CD4-positive, alpha-beta T cell (primary cell): ENCODE results near the gene SLC1A2. TPM values are rescaled to one million over a fixed set of nuclear protein-coding genes. Genes with fewer than 3 reads are reported as not detected.

Experiments used
- ATAC-seq: fragments of 200-7000 bp; cut with Tn5 transposase; one replicate; pipeline ENCODE4 v1.10.0; 2022; ENCODE audit warnings: mild to moderate bottlenecking; ENCODE audit not compliant: poor library complexity
- CTCF ChIA-PET: fragments of 350-600 bp; sonication (Branson Sonifier 250); formaldehyde crosslinking; loops from one replicate; lab custom pipeline; 2021; ENCODE audit warnings: antibody characterized with exemption, inconsistent platforms; lab: Charles Lee
- POLR2A ChIA-PET: fragments of 350-600 bp; sonication (Branson Sonifier 250); formaldehyde crosslinking; loops from one replicate; lab custom pipeline; 2021; ENCODE audit warnings: antibody characterized with exemption, inconsistent platforms; lab: Charles Lee
- DNase-seq, 14 experiments: peaks; one replicate each; pipeline ENCODE4 v3.0.0-alpha.2; 2013 to 2020; ENCODE audit warnings: mixed read lengths in 2 of 14
- H3K27ac ChIP-seq, 2 donors: one replicate each; pipeline versions ENCODE4 v1.5.1 to v1.7.0; 2013; ENCODE audit warnings: low read length in 2 of 2, low read depth in 1 of 2, mild to moderate bottlenecking in 1 of 2
- H3K27me3 ChIP-seq, 2 experiments: 1 replicate in 1 of 2; 2 replicates in 1 of 2; pipeline versions ENCODE4 v1.6.1 to v1.7.0; 2013; ENCODE audit warnings: low read length in 2 of 2, control low read depth in 1 of 2, mild to moderate bottlenecking in 1 of 2, moderate library complexity in 1 of 2; ENCODE audit not compliant: insufficient read depth in 2 of 2, control insufficient read depth in 1 of 2
- H3K36me3 ChIP-seq: one replicate; pipeline ENCODE4 v1.6.1; 2013; ENCODE audit warnings: low read length, control low read depth; ENCODE audit not compliant: insufficient read depth
- H3K4me1 ChIP-seq: one replicate; pipeline ENCODE4 v1.6.1; 2013; ENCODE audit warnings: low read length, control low read depth; ENCODE audit not compliant: insufficient read depth
- H3K4me3 ChIP-seq: one replicate; pipeline ENCODE4 v1.5.1; 2013; ENCODE audit warnings: mild to moderate bottlenecking, low read length, moderate library complexity
- H3K9me3 ChIP-seq, 2 experiments: 1 replicate in 1 of 2; 2 replicates in 1 of 2; pipeline versions ENCODE4 v1.6.1 to v1.7.0; 2013; ENCODE audit warnings: low read length in 2 of 2, mild to moderate bottlenecking in 2 of 2, control low read depth in 1 of 2, moderate library complexity in 1 of 2; ENCODE audit not compliant: control insufficient read depth in 1 of 2, insufficient read depth in 1 of 2
- H3K27ac Mint-ChIP-seq: one replicate; pipeline ENCODE4 v1.8.0; 2020; ENCODE audit warnings: mixed read lengths
- H3K27me3 Mint-ChIP-seq: one replicate; pipeline ENCODE4 v1.8.0; 2021; ENCODE audit warnings: mixed read lengths
- H3K36me3 Mint-ChIP-seq: one replicate; pipeline ENCODE4 v1.8.0; 2021; ENCODE audit warnings: low read depth, mixed read lengths
- H3K4me1 Mint-ChIP-seq: one replicate; pipeline ENCODE4 v1.8.0; 2021; ENCODE audit warnings: low read depth, mixed read lengths
- H3K4me3 Mint-ChIP-seq: one replicate; pipeline ENCODE4 v1.8.0; 2020; ENCODE audit warnings: mild to moderate bottlenecking, mixed read lengths
- H3K9me3 Mint-ChIP-seq: one replicate; pipeline ENCODE4 v1.8.0; 2020; ENCODE audit warnings: mixed read lengths
- intact Hi-C, 2 experiments: fragments of 100-400 bp; cut with DNase I in 1 of 2; cut with micrococcal nuclease in 1 of 2; formaldehyde crosslinking; loops; one replicate each; pipeline versions ENCODE4 v1.15.1 to v1.9.0; 2023 to 2025; cut with DNase I, micrococcal nuclease
- total RNA-seq, 174 experiments: library from RNA in 2 of 174; stranded (reverse) in 2 of 174; gene quantifications; one replicate each; pipeline ENCODE4 v1.2.3 and lab custom pipeline; 2021 to 2026
- TF ChIP-seq, protein P1 (sequence below): fragments of 200-600 bp; IDR thresholded peaks from one replicate; pipeline ENCODE4 v1.8.0; 2022; ENCODE audit warnings: antibody characterized with exemption, mild to moderate bottlenecking

Gene SLC1A2
- total RNA-seq, 2 experiments from 2014 or later: not detected

GRCh38 chr11:35237351-35237750, 182.0 kb downstream of the SLC1A2 start:
- Histone ChIP-seq H3K4me1 (peaks cover 46% of the 10 kb centered on the region), H3K27ac (no peak overlapping the region), H3K4me3 (no peak overlapping the region), H3K27me3 (no peaks in the 10 kb centered on the region), H3K36me3 (peaks cover under 1% of the 10 kb centered on the region), H3K9me3 (peaks cover 5 to 13% of the 10 kb centered on the region in 2 experiments)
- Mint-ChIP-seq H3K27me3 (no peaks in the 10 kb centered on the region), H3K4me1 (peaks cover 85% of the 10 kb centered on the region), H3K27ac (peak overlapping the region; percentile 77), H3K9me3 (peaks cover 19% of the 10 kb centered on the region), H3K36me3 (peaks cover 38% of the 10 kb centered on the region), H3K4me3 (no peak overlapping the region)
- DNase-seq (peak in 1 of 14 experiments; percentile 8), ATAC-seq (no peak)
- intact Hi-C loops: loop anchor here (5.0 kb wide), 4 partner anchors 70 to 150 kb away; no protein-coding TSS in a partner anchor
- TF ChIP-seq, protein P1, sequence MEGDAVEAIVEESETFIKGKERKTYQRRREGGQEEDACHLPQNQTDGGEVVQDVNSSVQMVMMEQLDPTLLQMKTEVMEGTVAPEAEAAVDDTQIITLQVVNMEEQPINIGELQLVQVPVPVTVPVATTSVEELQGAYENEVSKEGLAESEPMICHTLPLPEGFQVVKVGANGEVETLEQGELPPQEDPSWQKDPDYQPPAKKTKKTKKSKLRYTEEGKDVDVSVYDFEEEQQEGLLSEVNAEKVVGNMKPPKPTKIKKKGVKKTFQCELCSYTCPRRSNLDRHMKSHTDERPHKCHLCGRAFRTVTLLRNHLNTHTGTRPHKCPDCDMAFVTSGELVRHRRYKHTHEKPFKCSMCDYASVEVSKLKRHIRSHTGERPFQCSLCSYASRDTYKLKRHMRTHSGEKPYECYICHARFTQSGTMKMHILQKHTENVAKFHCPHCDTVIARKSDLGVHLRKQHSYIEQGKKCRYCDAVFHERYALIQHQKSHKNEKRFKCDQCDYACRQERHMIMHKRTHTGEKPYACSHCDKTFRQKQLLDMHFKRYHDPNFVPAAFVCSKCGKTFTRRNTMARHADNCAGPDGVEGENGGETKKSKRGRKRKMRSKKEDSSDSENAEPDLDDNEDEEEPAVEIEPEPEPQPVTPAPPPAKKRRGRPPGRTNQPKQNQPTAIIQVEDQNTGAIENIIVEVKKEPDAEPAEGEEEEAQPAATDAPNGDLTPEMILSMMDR: no peak
- CTCF ChIA-PET: interaction anchor here (0.7 to 1.5 kb wide), 4 partner anchors 9 to 193 kb away, joined by 3 to 4 read pairs (median 4); no protein-coding TSS in a partner anchor
- POLR2A ChIA-PET: interaction anchor here (0.6 to 5.4 kb wide), 3 partner anchors 9 to 320 kb away, joined by 3 to 44 read pairs (median 3); no protein-coding TSS in a partner anchor

GRCh38 chr11:35236667-35237003, 182.7 kb downstream of the SLC1A2 start:
- DNase-seq: peak in 2 of 14 experiments; percentile 28 to 50
- TF ChIP-seq, protein P1: no peak
- peaks cover 19% of the 10 kb centered on the region for H3K9me3 Mint-ChIP-seq
- intact Hi-C loops: loop anchor here (1.0 to 5.0 kb wide), 5 partner anchors 11 to 151 kb away; no protein-coding TSS in a partner anchor
- H3K27ac Mint-ChIP-seq: peak overlapping the region; percentile 77
- peaks cover 43% of the 10 kb centered on the region for H3K4me1 ChIP-seq
- H3K9me3 ChIP-seq: peaks cover 5 to 13% of the 10 kb centered on the region in 2 experiments
- peak overlapping the region; percentile 16 for H3K4me3 Mint-ChIP-seq
- peaks cover 8% of the 10 kb centered on the region for H3K36me3 ChIP-seq
- POLR2A ChIA-PET: interaction anchor here (0.7 to 5.4 kb wide), 9 partner anchors 10 to 320 kb away, joined by 3 to 44 read pairs (median 3); no protein-coding TSS in a partner anchor
- no peak overlapping the region for H3K4me3 ChIP-seq
- H3K27ac ChIP-seq: no peak overlapping the region
- no peaks in the 10 kb centered on the region for H3K27me3 Mint-ChIP-seq
- CTCF ChIA-PET: interaction anchor here (1.0 to 1.4 kb wide), 2 partner anchors 69 to 201 kb away, joined by 3 to 6 read pairs; no protein-coding TSS in a partner anchor
- H3K27me3 ChIP-seq: no peaks in the 10 kb centered on the region
- H3K4me1 Mint-ChIP-seq: peaks cover 80% of the 10 kb centered on the region
- peaks cover 45% of the 10 kb centered on the region for H3K36me3 Mint-ChIP-seq
- no peak for ATAC-seq

DNA sequence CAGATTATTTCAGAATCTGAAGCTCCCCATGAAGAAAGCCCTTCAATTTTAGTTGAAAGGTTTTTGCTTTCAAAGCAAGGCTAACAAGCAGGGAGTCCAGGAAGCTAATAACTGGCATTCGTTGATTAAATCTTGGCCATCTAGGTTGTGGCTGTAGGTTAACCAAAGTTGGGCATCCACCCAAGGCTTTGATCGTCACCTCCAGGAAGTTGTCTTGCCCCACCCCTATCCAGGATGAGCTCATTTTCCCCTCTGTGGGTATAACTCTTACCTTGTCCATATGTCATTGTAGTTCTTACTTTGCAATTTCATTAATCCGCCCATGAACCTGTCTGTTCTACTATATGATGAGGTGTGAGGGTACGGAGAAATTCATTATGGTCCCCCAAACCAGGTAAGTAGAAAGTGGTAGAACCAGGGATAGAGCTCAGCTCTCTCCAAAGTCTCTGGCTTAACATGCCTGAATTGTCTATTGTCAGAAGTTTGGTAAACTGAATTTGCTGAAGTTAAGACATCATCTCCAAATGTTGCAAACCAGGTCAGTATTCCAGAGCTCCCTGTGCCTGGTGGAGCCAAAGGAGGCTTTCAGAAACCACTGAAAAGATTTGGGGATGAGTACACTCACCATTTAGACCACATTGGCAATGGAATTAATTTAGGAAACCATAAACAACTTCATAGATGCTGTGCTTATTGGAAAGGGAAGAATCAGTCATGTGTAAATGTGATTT, 183.3 kb downstream of the SLC1A2 start:
- H3K4me1 ChIP-seq: peaks cover 38% of the 10 kb centered on the region
- H3K4me3 ChIP-seq: no peak overlapping the region

More for the DNA sequence above, 183.3 kb downstream of the SLC1A2 start:
- peak; percentile 88 for ATAC-seq
- intact Hi-C loops: loop anchor here (1.0 to 5.0 kb wide), 5 partner anchors 11 to 151 kb away; no protein-coding TSS in a partner anchor
- Mint-ChIP-seq H3K4me1 (peaks cover 76% of the 10 kb centered on the region), H3K9me3 (peaks cover 19% of the 10 kb centered on the region), H3K27me3 (no peaks in the 10 kb centered on the region), H3K36me3 (peaks cover 50% of the 10 kb centered on the region), H3K4me3 (peak overlapping the region; percentile 72), H3K27ac (peak overlapping the region; percentile 77)
- Histone ChIP-seq H3K27ac (no peak overlapping the region), H3K27me3 (no peaks in the 10 kb centered on the region), H3K36me3 (peaks cover 13% of the 10 kb centered on the region), H3K9me3 (peaks cover 5 to 13% of the 10 kb centered on the region in 2 experiments)
- TF ChIP-seq, protein P1: no peak
- peak; percentile 28 to 92 (median 64) for DNase-seq
- POLR2A ChIA-PET: interaction anchor here (0.6 to 5.4 kb wide), 19 partner anchors 8 to 319 kb away, joined by 3 to 44 read pairs (median 3); no protein-coding TSS in a partner anchor
- CTCF ChIA-PET: interaction anchor here (1.0 to 1.4 kb wide), 2 partner anchors 70 to 200 kb away, joined by 3 to 6 read pairs; no protein-coding TSS in a partner anchor
